Measurements from ENCODE around the gene NASP.

Gene NASP

DNA sequence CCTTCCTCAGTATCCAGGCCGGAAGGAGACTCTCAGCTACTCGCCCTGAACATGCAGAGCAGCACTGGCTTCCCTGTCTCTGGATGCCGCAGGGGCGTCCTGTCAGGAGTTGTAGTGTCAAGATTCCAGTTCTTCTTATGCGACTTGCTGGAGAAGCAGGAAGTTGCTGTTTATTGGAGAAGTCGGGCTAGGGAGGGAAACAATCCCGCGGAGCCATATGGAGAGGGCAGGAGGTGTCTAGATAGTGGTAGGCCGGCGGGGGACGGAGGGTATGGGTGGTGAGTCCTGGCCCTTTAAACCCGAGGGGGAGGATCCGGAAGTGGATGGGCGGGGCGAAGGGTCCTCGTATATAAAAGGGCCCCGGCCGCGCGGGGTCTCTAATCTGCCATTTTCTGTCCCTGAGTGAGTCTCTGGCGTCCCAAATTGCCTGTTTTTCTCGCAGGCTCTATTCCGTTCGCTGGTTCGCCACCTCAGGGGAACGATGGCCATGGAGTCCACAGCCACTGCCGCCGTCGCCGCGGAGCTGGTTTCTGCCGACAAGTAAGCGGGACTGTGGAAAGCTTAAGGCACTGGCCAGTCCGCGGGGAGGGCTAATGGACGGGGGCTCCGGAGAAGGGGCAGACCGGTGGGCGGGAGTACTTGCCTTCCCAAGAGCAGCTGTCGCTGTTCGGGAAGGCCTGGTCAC is at the start of gene NASP:
TSS of gene NASP (plus strand) at position 376 of the 685 bp plus-strand sequence. CDS start at position 482, 106 bp downstream.
- DNase-seq, result peak; percentile 70

GRCh38 chr1:45535988-45536766 is 47.7 kb upstream of the NASP start:
- no peak for DNase-seq

DNA sequence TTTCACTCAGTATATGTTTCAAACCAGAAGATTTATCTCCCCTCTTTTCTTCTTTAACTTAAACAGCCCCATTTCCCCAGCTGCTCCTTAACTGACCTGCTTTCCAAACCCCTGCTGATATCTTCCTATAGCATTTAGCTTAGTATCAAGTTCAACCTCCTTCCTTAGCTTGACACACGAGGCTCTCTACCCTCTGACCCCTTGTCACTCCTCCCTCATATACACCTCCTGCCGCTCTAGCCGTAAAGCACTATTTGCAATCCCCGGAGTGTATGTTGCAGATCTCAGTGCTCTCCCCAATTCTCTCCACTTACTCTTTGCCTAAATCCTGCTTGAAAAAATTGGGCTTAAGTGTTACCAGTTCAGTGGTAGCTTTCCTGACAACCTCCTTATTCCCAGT is 47.0 kb upstream of the NASP start:
- no peak for DNase-seq

DNA sequence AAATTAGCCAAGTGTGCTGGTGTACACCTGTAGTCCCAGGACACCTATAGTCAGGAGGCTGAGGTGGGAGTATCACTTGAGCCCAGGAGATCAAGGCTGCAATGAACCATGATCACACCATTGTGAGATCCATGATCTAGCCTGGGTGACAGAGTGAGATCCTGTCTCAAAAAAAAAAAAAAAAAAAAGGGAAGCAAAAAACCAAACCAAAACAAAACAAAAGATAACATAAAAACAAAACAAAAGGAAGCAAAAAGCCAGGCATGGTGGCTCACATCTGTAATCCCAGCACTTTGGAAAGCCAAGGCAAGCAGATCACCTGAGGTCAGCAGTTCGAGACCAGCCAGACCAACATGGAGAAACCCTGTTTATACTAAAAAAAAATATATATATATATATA is 42.6 kb upstream of the NASP start:
- no peak for DNase-seq

DNA sequence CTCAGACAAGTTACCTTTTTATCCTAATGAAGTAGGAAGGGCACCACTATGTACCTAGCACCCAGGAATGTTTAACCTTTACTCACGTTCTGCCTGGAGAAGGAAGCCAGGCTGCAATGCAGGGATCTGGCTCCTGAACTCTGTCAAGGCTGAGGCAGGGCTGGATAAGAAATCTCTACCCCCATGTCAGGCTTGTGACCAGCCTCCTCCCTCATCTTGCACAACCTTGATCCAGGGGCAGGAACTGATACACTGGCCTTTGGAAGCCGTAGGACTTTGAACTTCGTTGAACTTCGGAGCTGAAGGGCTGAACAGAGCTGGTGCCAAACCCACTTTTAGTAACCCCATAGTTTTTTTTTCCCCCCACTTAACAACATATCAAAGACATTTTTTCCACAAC is 41.2 kb upstream of the NASP start:
- DNase-seq, result no peak

GRCh38 chr1:45543581-45544417 is 40.0 kb upstream of the NASP start:
- peak; percentile 98 for DNase-seq

- DNase-seq, result no peak
These were observed 39.3 kb upstream of the NASP start for GRCh38 chr1:45544530-45544929.

DNA sequence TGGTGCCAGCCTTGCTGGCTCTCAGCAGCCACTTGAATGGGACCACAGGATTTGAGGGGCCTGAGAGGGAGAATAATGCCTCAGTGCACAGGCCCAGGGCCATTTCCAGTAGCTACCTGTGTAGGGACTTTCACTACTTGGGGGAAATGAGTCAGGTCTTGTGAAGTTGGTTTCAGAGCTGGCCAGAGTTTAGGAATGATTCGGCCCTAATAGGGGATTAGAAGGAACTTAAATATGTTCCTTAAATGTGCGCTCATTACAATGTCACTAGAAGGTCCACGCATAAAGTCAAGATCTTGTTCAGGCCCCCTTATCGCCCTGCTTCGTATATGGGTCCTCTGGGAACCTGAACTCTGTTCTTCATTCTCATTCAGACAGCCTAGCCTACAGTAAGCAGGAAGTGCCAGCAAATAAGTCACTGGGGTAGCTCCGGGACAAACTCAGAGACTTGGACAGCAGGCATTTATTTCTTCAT is 38.8 kb upstream of the NASP start:
- DNase-seq, result no peak

DNA sequence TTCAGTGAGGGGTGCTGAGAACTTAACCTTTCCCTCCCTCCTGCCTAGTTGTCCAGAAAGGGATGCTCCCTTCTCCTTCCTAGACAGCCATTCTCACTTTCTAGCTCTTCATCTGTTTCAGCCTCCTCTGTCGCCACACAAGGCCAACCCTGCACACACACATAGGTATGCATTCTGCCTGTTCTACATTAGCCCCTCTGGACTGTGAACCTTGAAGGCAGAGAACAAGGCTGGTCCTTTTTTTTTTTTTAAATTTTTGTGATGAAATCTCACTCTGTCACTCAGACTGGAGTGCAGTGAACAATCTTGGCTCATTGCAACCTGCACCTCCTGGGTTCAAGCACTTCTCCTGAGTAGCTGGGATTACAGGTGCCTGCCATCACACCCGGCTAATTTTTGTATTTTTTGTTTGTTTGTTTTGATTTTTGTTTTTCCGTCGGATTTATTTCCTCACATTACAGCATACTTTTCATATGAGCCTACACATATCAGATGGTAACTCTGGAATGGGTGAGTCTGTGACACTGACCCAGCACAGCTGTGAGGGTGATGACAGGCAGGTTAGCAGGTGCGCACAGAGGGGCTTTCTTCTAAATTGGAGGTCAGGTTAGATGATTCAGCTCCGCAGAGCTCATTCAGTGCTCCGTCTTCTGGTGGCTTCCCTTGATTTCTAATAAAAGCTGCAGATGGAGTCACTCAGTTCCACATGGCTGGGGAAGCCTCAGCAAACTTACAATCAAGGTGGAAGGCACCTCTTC is 38.1 kb upstream of the NASP start:
- no peak for DNase-seq

- DNase-seq, result peak; percentile 90
These were observed 33.2 kb upstream of the NASP start, which contains the start of gene AKR1A1 for GRCh38 chr1:45550401-45551351. Gene AKR1A1, plus strand, starts transcription at chr1:45550826. Its CDS starts 10,969 bp downstream, at chr1:45561795.

DNA sequence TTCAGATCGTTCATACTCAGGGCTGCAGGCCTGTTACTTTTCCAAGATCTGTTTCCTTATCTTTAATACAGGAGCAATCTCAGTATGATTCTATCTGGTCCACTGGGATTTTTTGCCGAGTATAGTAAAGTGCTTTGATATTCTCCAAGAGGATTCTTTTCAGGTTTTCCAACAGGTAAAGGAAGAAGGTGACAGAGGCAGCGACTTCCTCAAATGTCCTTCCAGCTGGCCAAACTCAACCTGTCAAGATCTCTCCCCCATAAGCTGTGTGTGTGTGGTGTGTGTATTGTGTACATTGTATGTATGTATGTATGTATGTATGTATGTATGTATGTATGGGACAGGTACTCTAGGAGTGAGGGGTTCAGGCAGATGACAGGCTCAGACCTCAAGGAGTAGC is 32.2 kb upstream of the NASP start:
- DNase-seq, result no peak

DNA sequence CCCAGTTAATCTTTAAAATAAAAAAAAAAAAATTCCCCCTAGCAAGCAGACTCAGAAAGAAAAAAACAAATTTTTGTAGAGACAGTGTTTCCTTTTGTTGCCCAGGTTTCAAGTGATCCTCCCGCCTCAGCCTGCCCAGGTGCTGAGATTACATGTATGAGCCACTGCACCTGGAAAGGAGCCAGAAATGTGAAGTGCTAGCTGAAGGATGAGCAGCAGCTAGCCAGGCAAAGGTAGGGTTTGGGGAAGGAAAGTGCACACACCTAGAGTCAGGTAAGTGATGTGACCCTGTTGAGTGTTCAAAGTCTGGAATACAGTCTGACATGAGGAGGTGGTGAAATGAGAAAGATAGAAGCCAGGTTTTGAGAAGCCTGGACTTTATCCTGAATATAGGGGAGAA is 31.5 kb upstream of the NASP start:
- no peak for DNase-seq

GRCh38 chr1:45554198-45554597 is 29.6 kb upstream of the NASP start:
- DNase-seq, result no peak

GRCh38 chr1:45557422-45557944 is 26.4 kb upstream of the NASP start:
- DNase-seq, result no peak

DNA sequence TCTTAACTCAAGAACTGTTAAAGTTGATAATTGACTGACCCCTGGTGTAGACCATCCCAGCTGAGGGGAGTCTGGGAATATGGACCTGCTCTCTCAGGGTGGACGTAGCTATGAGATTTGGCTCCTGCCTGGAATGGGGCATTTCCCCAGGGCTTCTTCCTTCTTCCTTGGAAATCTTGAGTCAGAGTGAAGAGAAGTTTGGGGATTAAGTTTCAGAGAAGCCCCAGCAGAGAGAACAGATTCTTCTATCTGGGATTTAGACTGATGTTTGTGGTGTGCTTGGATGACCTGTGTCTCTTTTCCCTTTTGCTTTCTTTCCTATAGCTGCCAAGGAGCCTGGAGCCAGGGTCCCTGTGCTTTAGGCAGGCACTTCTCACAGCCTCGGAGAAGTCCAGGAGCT is 20.0 kb upstream of the NASP start:
- DNase-seq, result no peak

DNA sequence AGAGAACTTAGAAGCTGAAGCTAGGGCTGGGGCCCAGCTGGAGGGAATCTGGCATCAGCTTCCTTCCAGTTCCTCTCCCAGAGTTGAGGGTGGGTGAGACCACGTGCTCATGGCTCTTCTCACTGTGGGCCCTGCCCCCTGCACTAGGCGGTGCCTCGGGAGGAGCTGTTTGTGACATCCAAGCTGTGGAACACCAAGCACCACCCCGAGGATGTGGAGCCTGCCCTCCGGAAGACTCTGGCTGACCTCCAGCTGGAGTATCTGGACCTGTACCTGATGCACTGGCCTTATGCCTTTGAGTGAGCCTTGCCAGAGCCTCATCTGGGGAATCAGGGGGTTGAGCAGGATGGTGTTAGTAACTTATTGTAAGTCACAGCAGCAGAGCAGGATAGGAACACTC is 17.1 kb upstream of the NASP start:
- DNase-seq, result no peak

GRCh38 chr1:45567911-45568310 is 15.9 kb upstream of the NASP start:
- DNase-seq, result no peak

GRCh38 chr1:45568421-45568820 is 15.4 kb upstream of the NASP start:
- no peak for DNase-seq

- no peak for DNase-seq
These were observed 14.3 kb upstream of the NASP start for GRCh38 chr1:45569571-45569961.

DNA sequence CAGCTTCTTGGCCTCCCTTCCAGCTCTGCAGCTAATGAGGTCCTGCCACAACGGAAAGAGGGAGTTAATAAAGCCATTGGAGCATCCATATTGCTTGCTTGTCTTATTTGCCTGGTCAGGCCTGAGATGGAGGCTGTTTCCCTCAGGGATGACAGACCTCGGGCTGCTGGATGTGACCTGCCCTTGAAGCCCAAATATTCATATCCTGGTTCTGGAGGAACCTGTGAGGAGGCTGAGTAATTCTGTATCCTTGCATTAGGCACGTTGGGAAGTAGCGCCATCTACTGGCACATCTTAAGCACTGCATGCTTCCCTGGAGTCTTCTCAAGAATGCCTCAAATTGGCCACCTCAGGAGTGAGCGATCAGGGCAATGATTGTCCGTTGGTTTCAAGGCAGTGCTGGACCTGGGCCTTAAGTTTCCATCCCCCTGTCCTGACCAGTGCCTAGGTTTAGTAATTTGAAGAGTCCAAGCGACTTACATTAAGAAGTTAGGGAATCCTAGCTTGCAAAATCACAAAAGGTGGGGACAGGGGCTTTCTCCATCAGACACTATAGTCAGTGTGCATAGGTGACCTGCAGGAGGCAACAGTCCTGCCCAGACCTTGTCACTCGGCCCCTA is 13.8 kb upstream of the NASP start:
- DNase-seq, result peak; percentile 63

- no peak for DNase-seq
These were observed 13.2 kb upstream of the NASP start for GRCh38 chr1:45570631-45571030.

Data from GDM1 (cell line).